Fibroblast of lung (primary cell): ENCODE data around the gene ADAMTS14. TPM values are rescaled to one million over a fixed set of nuclear protein-coding genes. Genes with fewer than 3 reads are reported as not detected.

Experiments
- DNase-seq, 2 donors: peaks; one replicate each; pipeline versions ENCODE4 v3.0.0 to v3.0.0-alpha.2; 2010; ENCODE audit warnings: low read depth in 2 of 2
- H2AFZ ChIP-seq: 2 replicates; pipeline ENCODE4 v1.5.1; 2012; ENCODE audit warnings: low read length, control low read depth, inconsistent platforms
- H3K27ac ChIP-seq: 2 replicates; pipeline ENCODE4 v1.5.1; 2011; ENCODE audit warnings: low read length, control low read depth; ENCODE audit not compliant: insufficient read depth
- H3K27me3 ChIP-seq: 2 replicates; pipeline ENCODE4 v1.5.1; 2011; ENCODE audit warnings: mild to moderate bottlenecking, low read length; ENCODE audit not compliant: control insufficient read depth, insufficient read depth
- H3K36me3 ChIP-seq: 2 replicates; pipeline ENCODE4 v1.5.1; 2011; ENCODE audit warnings: low read length; ENCODE audit not compliant: control insufficient read depth, insufficient read depth
- H3K4me1 ChIP-seq: 2 replicates; pipeline ENCODE4 v1.5.1; 2011; ENCODE audit warnings: low read length; ENCODE audit not compliant: control insufficient read depth, insufficient read depth; ENCODE audit errors: extremely low read depth
- H3K4me2 ChIP-seq: 2 replicates; pipeline ENCODE4 v1.5.1; 2011; ENCODE audit warnings: low read length, control low read depth; ENCODE audit not compliant: insufficient read depth; ENCODE audit errors: extremely low read depth
- H3K4me3 ChIP-seq, 4 experiments: fragments of 200-600 bp in 1 of 4; sonication (generic) in 1 of 4; replicated peaks in 1 of 4; 2 replicates each; pipeline ENCODE4 v1.5.1; 2011 to 2016; ENCODE audit warnings: low read length in 4 of 4, low read depth in 3 of 4, mild to moderate bottlenecking in 3 of 4, control low read depth in 2 of 4, inconsistent platforms in 1 of 4, mixed read lengths in 1 of 4; ENCODE audit not compliant: insufficient read depth in 1 of 4; ENCODE audit errors: control extremely low read depth in 1 of 4
- H3K79me2 ChIP-seq: 2 replicates; pipeline ENCODE4 v1.5.1; 2012; ENCODE audit warnings: mild to moderate bottlenecking, low read length, inconsistent platforms; ENCODE audit not compliant: control insufficient read depth, insufficient read depth
- H3K9ac ChIP-seq: 2 replicates; pipeline ENCODE4 v1.5.1; 2011; ENCODE audit warnings: mild to moderate bottlenecking, low read length, control low read depth; ENCODE audit not compliant: insufficient read depth
- H3K9me3 ChIP-seq: 2 replicates; pipeline ENCODE4 v1.5.1; 2012; ENCODE audit warnings: low read depth, low read length; ENCODE audit not compliant: control insufficient read depth, insufficient read depth
- H4K20me1 ChIP-seq: 2 replicates; pipeline ENCODE4 v1.5.1; 2011; ENCODE audit warnings: low read length; ENCODE audit not compliant: control insufficient read depth, insufficient read depth; ENCODE audit errors: extremely low read depth
- EZH2 ChIP-seq: IDR thresholded peaks from 2 replicates; pipeline ENCODE4 v1.5.1; 2012; ENCODE audit warnings: low read length, control low read depth, mild to moderate bottlenecking; ENCODE audit errors: missing control alignments
- polyA plus RNA-seq, 2 donors: library from polyadenylated mRNA; depleted of rRNA in 1 of 2; stranded (reverse) in 1 of 2; unstranded in 1 of 2; fragments of >200 nt; gene quantifications; 2 replicates each; pipeline ENCODE4 v1.2.1, GENCODE V29; 2011 to 2012; ENCODE audit warnings: missing spikeins in 1 of 2
- total RNA-seq: library from RNA; depleted of rRNA; stranded (reverse); fragments of >200 nt; gene quantifications from 2 replicates; pipeline ENCODE4 v1.2.1, GENCODE V29; 2014
- TF ChIP-seq, protein P1 (sequence below), 2 donors: IDR thresholded peaks in 1 of 2; conservative IDR thresholded peaks in 1 of 2; 1 replicate in 1 of 2; 2 replicates in 1 of 2; pipeline ENCODE4 v1.5.1; 2011 to 2012; ENCODE audit warnings: low read length in 2 of 2, control low read depth in 1 of 2, inconsistent platforms in 1 of 2, low read depth in 1 of 2, mild to moderate bottlenecking in 1 of 2

Gene ADAMTS14
- total and polyA plus RNA-seq, 2 donors (not counting 1 experiment from before 2014, with no cell fraction given) = 4.1 to 6.2 TPM

- no peak overlapping the region for H3K27ac ChIP-seq
- no peak for DNase-seq
- TF ChIP-seq, protein P1, sequence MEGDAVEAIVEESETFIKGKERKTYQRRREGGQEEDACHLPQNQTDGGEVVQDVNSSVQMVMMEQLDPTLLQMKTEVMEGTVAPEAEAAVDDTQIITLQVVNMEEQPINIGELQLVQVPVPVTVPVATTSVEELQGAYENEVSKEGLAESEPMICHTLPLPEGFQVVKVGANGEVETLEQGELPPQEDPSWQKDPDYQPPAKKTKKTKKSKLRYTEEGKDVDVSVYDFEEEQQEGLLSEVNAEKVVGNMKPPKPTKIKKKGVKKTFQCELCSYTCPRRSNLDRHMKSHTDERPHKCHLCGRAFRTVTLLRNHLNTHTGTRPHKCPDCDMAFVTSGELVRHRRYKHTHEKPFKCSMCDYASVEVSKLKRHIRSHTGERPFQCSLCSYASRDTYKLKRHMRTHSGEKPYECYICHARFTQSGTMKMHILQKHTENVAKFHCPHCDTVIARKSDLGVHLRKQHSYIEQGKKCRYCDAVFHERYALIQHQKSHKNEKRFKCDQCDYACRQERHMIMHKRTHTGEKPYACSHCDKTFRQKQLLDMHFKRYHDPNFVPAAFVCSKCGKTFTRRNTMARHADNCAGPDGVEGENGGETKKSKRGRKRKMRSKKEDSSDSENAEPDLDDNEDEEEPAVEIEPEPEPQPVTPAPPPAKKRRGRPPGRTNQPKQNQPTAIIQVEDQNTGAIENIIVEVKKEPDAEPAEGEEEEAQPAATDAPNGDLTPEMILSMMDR (conservative IDR thresholded peaks at IDR 0.05 in 1 of 2, IDR thresholded peaks at IDR 0.05 in 1 of 2; ENCODE audit: low read depth in 1 of 2, low read length in 2 of 2) = no peak
- TF ChIP-seq EZH2 = no peak
Observed at GRCh38 chr10:70733051-70733450, 60.7 kb downstream of the ADAMTS14 start.

GRCh38 chr10:70735161-70735560, 62.9 kb downstream of the ADAMTS14 start:
- no peak for DNase-seq
- H4K20me1 ChIP-seq = no peaks in the 10 kb centered on the region
- no peaks in the 10 kb centered on the region for H3K27me3 ChIP-seq
- H3K36me3 ChIP-seq = no peaks in the 10 kb centered on the region
- TF ChIP-seq, protein P1 (conservative IDR thresholded peaks at IDR 0.05 in 1 of 2, IDR thresholded peaks at IDR 0.05 in 1 of 2; ENCODE audit: low read depth in 1 of 2, low read length in 2 of 2) = no peak
- no peak for TF ChIP-seq EZH2
- no peaks in the 10 kb centered on the region for H3K9me3 ChIP-seq
- H3K79me2 ChIP-seq = no peaks in the 10 kb centered on the region
- H2AFZ ChIP-seq = no peak overlapping the region
- no peak overlapping the region for H3K27ac ChIP-seq
- H3K4me1 ChIP-seq = no peaks in the 10 kb centered on the region
- no peak overlapping the region for H3K9ac ChIP-seq
- no peak overlapping the region for H3K4me2 ChIP-seq
- H3K4me3 ChIP-seq = no peak overlapping the region

More at GRCh38 chr10:70733051-70733450, 60.7 kb downstream of the ADAMTS14 start:
- Histone ChIP-seq H3K27me3 (no peaks in the 10 kb centered on the region), H3K4me1 (no peaks in the 10 kb centered on the region), H3K36me3 (no peaks in the 10 kb centered on the region), H3K4me2 (no peak overlapping the region), H3K9ac (no peak overlapping the region), H2AFZ (no peak overlapping the region), H3K9me3 (no peaks in the 10 kb centered on the region), H3K4me3 (no peak overlapping the region), H3K79me2 (no peaks in the 10 kb centered on the region), H4K20me1 (no peaks in the 10 kb centered on the region)

DNA sequence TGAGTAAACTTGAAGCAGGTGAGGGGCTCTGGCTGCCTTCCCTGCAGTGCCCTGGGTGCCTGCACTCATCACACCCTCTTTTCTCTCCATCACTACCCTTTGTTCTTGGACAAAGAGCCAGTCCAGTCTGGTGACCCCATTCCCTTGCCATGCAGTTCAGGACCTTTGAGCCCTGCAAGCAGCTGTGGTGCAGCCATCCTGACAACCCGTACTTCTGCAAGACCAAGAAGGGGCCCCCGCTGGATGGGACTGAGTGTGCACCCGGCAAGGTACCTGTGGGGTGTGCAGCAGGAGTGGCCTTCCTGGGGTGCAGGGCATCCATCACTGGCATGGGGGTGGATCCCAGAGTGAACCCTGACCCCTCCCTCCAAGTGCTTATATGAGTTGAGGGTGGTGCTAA, 64.2 kb downstream of the ADAMTS14 start:
- H3K4me3 ChIP-seq = no peak overlapping the region
- no peaks in the 10 kb centered on the region for H3K79me2 ChIP-seq
- no peak overlapping the region for H2AFZ ChIP-seq
- no peak overlapping the region for H3K9ac ChIP-seq
- H3K27me3 ChIP-seq = no peaks in the 10 kb centered on the region
- no peak for TF ChIP-seq EZH2
- TF ChIP-seq, protein P1 (conservative IDR thresholded peaks at IDR 0.05 in 1 of 2, IDR thresholded peaks at IDR 0.05 in 1 of 2; ENCODE audit: low read depth in 1 of 2, low read length in 2 of 2) = no peak
- no peaks in the 10 kb centered on the region for H3K9me3 ChIP-seq
- H3K4me2 ChIP-seq = no peak overlapping the region
- H4K20me1 ChIP-seq = no peaks in the 10 kb centered on the region
- DNase-seq = no peak
- no peak overlapping the region for H3K27ac ChIP-seq
- no peaks in the 10 kb centered on the region for H3K36me3 ChIP-seq
- no peaks in the 10 kb centered on the region for H3K4me1 ChIP-seq
